ENCODE data around the gene ZBED5.
A peak's percentile ranks its signal among the peaks of the same experiment; 100 is the strongest.

DNA sequence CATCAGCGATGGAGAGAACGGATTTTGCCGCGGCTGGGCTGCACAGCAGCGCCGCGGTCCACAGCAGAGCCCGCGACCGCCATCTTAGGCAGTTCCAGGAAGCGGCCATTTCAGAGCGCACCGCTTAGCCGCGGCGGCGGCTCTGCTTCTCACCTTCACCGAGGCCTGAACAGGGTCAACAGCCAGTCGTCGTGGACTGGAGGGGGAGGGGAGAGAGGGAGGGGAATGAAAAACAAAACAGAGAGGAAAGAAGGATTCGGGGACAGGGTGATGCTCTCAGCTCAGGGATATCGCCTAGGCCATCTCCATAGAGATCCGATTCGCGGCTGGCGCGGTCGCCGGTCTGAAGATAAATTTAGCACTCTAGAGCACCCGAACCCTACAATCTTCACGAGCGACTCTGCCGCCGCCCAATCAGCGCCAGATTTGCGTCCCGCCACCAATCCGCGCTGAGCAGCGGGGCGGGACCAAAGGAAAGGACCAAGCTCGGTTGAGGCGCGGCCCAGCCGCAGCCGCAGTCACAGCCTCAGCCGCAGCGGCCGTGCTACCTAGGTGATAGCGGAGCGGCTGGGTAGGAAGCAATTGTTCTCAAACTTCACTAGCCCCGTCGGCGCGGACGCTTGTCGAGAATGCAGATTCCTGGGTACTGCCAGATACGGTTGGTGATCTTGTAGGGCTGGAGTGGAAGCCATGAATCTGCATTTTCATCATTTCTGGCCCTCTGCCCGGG, at the start of gene ZBED5:
- TF ChIP-seq POLR2A (IDR thresholded peaks at IDR 0.05): peak; percentile 92 to 98
- TF ChIP-seq, protein P1, sequence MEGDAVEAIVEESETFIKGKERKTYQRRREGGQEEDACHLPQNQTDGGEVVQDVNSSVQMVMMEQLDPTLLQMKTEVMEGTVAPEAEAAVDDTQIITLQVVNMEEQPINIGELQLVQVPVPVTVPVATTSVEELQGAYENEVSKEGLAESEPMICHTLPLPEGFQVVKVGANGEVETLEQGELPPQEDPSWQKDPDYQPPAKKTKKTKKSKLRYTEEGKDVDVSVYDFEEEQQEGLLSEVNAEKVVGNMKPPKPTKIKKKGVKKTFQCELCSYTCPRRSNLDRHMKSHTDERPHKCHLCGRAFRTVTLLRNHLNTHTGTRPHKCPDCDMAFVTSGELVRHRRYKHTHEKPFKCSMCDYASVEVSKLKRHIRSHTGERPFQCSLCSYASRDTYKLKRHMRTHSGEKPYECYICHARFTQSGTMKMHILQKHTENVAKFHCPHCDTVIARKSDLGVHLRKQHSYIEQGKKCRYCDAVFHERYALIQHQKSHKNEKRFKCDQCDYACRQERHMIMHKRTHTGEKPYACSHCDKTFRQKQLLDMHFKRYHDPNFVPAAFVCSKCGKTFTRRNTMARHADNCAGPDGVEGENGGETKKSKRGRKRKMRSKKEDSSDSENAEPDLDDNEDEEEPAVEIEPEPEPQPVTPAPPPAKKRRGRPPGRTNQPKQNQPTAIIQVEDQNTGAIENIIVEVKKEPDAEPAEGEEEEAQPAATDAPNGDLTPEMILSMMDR (IDR thresholded peaks at IDR 0.05): peak in 2 of 4 experiments; percentile 16 to 20
